ENCODE results near the gene EIF4G3. TPM values are rescaled to one million over a fixed set of nuclear protein-coding genes. Genes with fewer than 3 reads are reported as not detected.

The EIF4G3 gene
- total and polyA plus RNA-seq, 2 of the 8 experiments (the other 6 are each of a cell fraction or from before 2014, with no cell fraction given), result 47.5 to 66.6 TPM

GRCh38 chr1:21110163-21110562 is 66.5 kb downstream of the EIF4G3 start:
- H4K5ac ChIP-seq (ENCODE audit: insufficient read length, low read depth, low read length), result no peak overlapping the region
- no peak overlapping the region for H3K14ac ChIP-seq (ENCODE audit: insufficient read length)
- no peak overlapping the region for H2BK15ac ChIP-seq (ENCODE audit: low read length)
- ChIA-PET POLR2A (ENCODE audit: partially characterized antibody) (no interaction called here), CTCF (ENCODE audit: partially characterized antibody) (interaction anchor here (0.6 kb wide), 2 partner anchors 41 to 1926 kb away, joined by 3 read pairs; no protein-coding TSS in a partner anchor)
- no peak overlapping the region for H4K91ac ChIP-seq (replicated peaks; ENCODE audit: insufficient read length, low read length)
- H2BK120ac ChIP-seq (replicated peaks; ENCODE audit: low read depth, low read length), result no peak overlapping the region
- no peak overlapping the region for H2AK5ac ChIP-seq (ENCODE audit: low read depth, low read length)
- no peak overlapping the region for H2BK5ac ChIP-seq (ENCODE audit: low read depth, low read length)
- H4K8ac ChIP-seq (ENCODE audit: extremely low read depth, insufficient read depth, low read length), result no peak overlapping the region
- no peaks in the 10 kb centered on the region for H3K23me2 ChIP-seq (ENCODE audit: low read depth, low read length)
- H3K9ac ChIP-seq (replicated peaks in 1 of 4; ENCODE audit: extremely low read depth in 1 of 4, low read depth in 3 of 4, low read length in 3 of 4), result no peak overlapping the region
- TF ChIP-seq SIN3A (conservative IDR thresholded peaks at IDR 0.05 in 1 of 2, IDR thresholded peaks at IDR 0.05 in 1 of 2; ENCODE audit: low read depth in 1 of 2, low read length in 2 of 2) (no peak), CEBPB (IDR thresholded peaks at IDR 0.05; ENCODE audit: low read depth, low read length) (peak; percentile 65; the same call in 1 of the 2 replicates)
- no peak overlapping the region for H3K4me2 ChIP-seq (ENCODE audit: insufficient read depth in 1 of 2, low read depth in 2 of 2, low read length in 2 of 2)
- DNase-seq (ENCODE audit: low read depth in 1 of 2, low spot score in 2 of 2) (no peak), FAIRE-seq (no peak)
- H3K27me3 ChIP-seq (replicated peaks in 1 of 4; ENCODE audit: control insufficient read depth in 3 of 4, extremely low read depth in 1 of 4, insufficient read depth in 3 of 4, low read length in 3 of 4), result no peaks in the 10 kb centered on the region
- H3K56ac ChIP-seq (replicated peaks; ENCODE audit: insufficient read length, low read depth, low read length), result no peak overlapping the region
- H3K9me3 ChIP-seq (ENCODE audit: insufficient read depth in 2 of 2, low read depth in 1 of 2, low read length in 1 of 2), result no peaks in the 10 kb centered on the region
- no peak overlapping the region for H3K18ac ChIP-seq (ENCODE audit: extremely low read depth, low read length)
- no peaks in the 10 kb centered on the region; a peak in 1 of 8 replicates for H3K36me3 ChIP-seq (ENCODE audit: control insufficient read depth in 2 of 4, insufficient read depth in 4 of 4, low read length in 3 of 4)
- peaks cover 2 to 3% of the 10 kb centered on the region in 2 experiments for H4K20me1 ChIP-seq (replicated peaks in 1 of 2; ENCODE audit: control insufficient read depth in 1 of 2, insufficient read depth in 2 of 2, low read length in 2 of 2)
- H2BK20ac ChIP-seq (ENCODE audit: low read length), result no peak overlapping the region
- no peak overlapping the region for H2BK12ac ChIP-seq (ENCODE audit: low read depth, low read length)
- no peak overlapping the region for H3K27ac ChIP-seq (ENCODE audit: low read depth, low read length)
- no peak overlapping the region for H3K4me3 ChIP-seq (ENCODE audit: extremely low read depth in 1 of 4, insufficient read depth in 2 of 4, low read depth in 3 of 4, low read length in 4 of 4)
- no peak overlapping the region for H2AFZ ChIP-seq (ENCODE audit: low read length)
- peaks cover 0 to 16% of the 10 kb centered on the region in 2 experiments; a peak in 2 of 4 replicates for H3K79me2 ChIP-seq (ENCODE audit: control insufficient read depth in 1 of 2, insufficient read depth in 2 of 2, low read length in 2 of 2)
- H3K4ac ChIP-seq (replicated peaks; ENCODE audit: insufficient read length, low read depth, low read length), result no peak overlapping the region
- no peak overlapping the region for H3K23ac ChIP-seq (ENCODE audit: insufficient read length)
- no peaks in the 10 kb centered on the region for H3K4me1 ChIP-seq (replicated peaks in 1 of 4; ENCODE audit: control insufficient read depth in 3 of 4, insufficient read depth in 4 of 4, low read length in 3 of 4)
- WGBS, 2 experiments (ENCODE audit: extremely low coverage in 1 of 2, insufficient coverage in 1 of 2, insufficient read length in 1 of 2, insufficient replicate concordance in 2 of 2, low coverage in 1 of 2, low lambda C conversion rate in 2 of 2, missing lambda C conversion rate in 1 of 2), result 94% methylated on average over 11 of the region's 11 CpGs; no CpG with 5 or more reads in 1 of the 2 experiments
- H3K79me1 ChIP-seq (ENCODE audit: low read depth, low read length), result no peaks in the 10 kb centered on the region; the same call in 1 of the 2 replicates
